ENCODE data around the gene VEGFA.

GRCh38 chr6:43780293-43780692 is 10.3 kb downstream of the VEGFA start:
- TF ChIP-seq CTCF (conservative IDR thresholded peaks at IDR 0.05; ENCODE audit: low read length) = no peak
- TF ChIP-seq EZH2phosphoT487 (IDR thresholded peaks at IDR 0.05; ENCODE audit: borderline replicate concordance) = no peak

Data from Loucy (cell line).